Astrocyte (in vitro differentiated cells and primary cell): ENCODE results near the gene SLC39A8. TPM values are rescaled to one million over a fixed set of nuclear protein-coding genes. Genes with fewer than 3 reads are reported as not detected.
"Not testable (repeated sequence)": the region's sequence is repeated elsewhere in the genome, so short reads cannot be mapped to it uniquely, and the experiment has no call there.

Experiments used
- DNase-seq: peaks from one replicate; pipeline ENCODE4 v3.0.0-alpha.2; 2010; ENCODE audit warnings: low read depth
- FAIRE-seq: peaks from 2 replicates; lab custom pipeline; 2011; peaks lifted over from hg19 to GRCh38; lab: Jason Lieb, UNC
- H2AFZ ChIP-seq: 2 replicates; pipeline ENCODE4 v1.6.0; 2012; ENCODE audit warnings: low read depth, low read length, inconsistent platforms
- H3K27ac ChIP-seq: 2 replicates; pipeline ENCODE4 v1.5.1; 2011; ENCODE audit warnings: low read depth, low read length, inconsistent platforms
- H3K27me3 ChIP-seq: 2 replicates; pipeline ENCODE4 v1.6.0; 2011; ENCODE audit warnings: low read length, inconsistent platforms; ENCODE audit not compliant: insufficient read depth
- H3K36me3 ChIP-seq: 2 replicates; pipeline ENCODE4 v1.5.1; 2011; ENCODE audit warnings: low read length, inconsistent platforms; ENCODE audit not compliant: insufficient read depth
- H3K4me1 ChIP-seq: 2 replicates; pipeline ENCODE4 v1.5.1; 2011; ENCODE audit warnings: low read length, inconsistent platforms; ENCODE audit not compliant: insufficient read depth
- H3K4me2 ChIP-seq: 2 replicates; pipeline ENCODE4 v1.6.0; 2012; ENCODE audit warnings: low read length, inconsistent platforms
- H3K4me3 ChIP-seq: 2 replicates; pipeline ENCODE4 v1.5.1; 2011; ENCODE audit warnings: low read depth, mild to moderate bottlenecking, low read length, inconsistent platforms; ENCODE audit not compliant: insufficient read depth
- H3K79me2 ChIP-seq: 2 replicates; pipeline ENCODE4 v1.6.0; 2012; ENCODE audit warnings: mild to moderate bottlenecking, low read length, inconsistent platforms; ENCODE audit not compliant: insufficient read depth
- H3K9ac ChIP-seq: 2 replicates; pipeline ENCODE4 v1.6.0; 2012; ENCODE audit warnings: mild to moderate bottlenecking, low read length, inconsistent platforms
- H3K9me3 ChIP-seq: 2 replicates; pipeline ENCODE4 v1.5.1; 2012; ENCODE audit warnings: low read depth, mild to moderate bottlenecking, low read length, inconsistent platforms; ENCODE audit not compliant: insufficient read depth
- H4K20me1 ChIP-seq: 2 replicates; pipeline ENCODE4 v1.6.0; 2012; ENCODE audit warnings: low read length, inconsistent platforms; ENCODE audit not compliant: insufficient read depth
- H3K27ac Mint-ChIP-seq: one replicate; pipeline ENCODE4 v1.8.0; 2021; ENCODE audit warnings: mild to moderate bottlenecking, mixed read lengths; ENCODE audit not compliant: unreplicated experiment
- H3K27me3 Mint-ChIP-seq: one replicate; pipeline ENCODE4 v1.8.0; 2021; ENCODE audit warnings: low read depth, mixed read lengths; ENCODE audit not compliant: unreplicated experiment
- H3K36me3 Mint-ChIP-seq: one replicate; pipeline ENCODE4 v1.8.0; 2021; ENCODE audit warnings: low read depth, mixed read lengths; ENCODE audit not compliant: unreplicated experiment
- H3K4me1 Mint-ChIP-seq: one replicate; pipeline ENCODE4 v1.8.0; 2021; ENCODE audit warnings: low read depth, mixed read lengths; ENCODE audit not compliant: unreplicated experiment
- H3K4me3 Mint-ChIP-seq: one replicate; pipeline ENCODE4 v1.8.0; 2021; ENCODE audit warnings: mild to moderate bottlenecking, moderate library complexity, mixed read lengths; ENCODE audit not compliant: unreplicated experiment
- H3K9me3 Mint-ChIP-seq: one replicate; pipeline ENCODE4 v1.8.0; 2021; ENCODE audit warnings: mild to moderate bottlenecking, mixed read lengths; ENCODE audit not compliant: unreplicated experiment
- CTCF ChIP-seq: IDR thresholded peaks from 2 replicates; pipeline ENCODE4 v1.5.1; 2011; ENCODE audit warnings: low read depth, mild to moderate bottlenecking, inconsistent platforms, low read length, moderate library complexity; ENCODE audit not compliant: insufficient read depth
- EZH2 ChIP-seq: IDR thresholded peaks from 2 replicates; pipeline ENCODE4 v1.6.1; 2012; ENCODE audit warnings: mild to moderate bottlenecking, low read length, inconsistent platforms; ENCODE audit not compliant: insufficient read depth
- total RNA-seq: library from RNA; stranded (reverse); gene quantifications from 2 replicates; pipeline ENCODE4 v1.2.1, GENCODE V29; 2021

SLC39A8 gene
- total RNA-seq, 1 donor from 2014 or later = 5.6 TPM

- Mint-ChIP-seq H3K9me3 (no peaks in the 10 kb centered on the region), H3K4me3 (no peak overlapping the region), H3K36me3 (no peaks in the 10 kb centered on the region), H3K27ac (no peak overlapping the region), H3K4me1 (no peaks in the 10 kb centered on the region), H3K27me3 (no peaks in the 10 kb centered on the region)
- Histone ChIP-seq H3K4me1 (no peaks in the 10 kb centered on the region), H4K20me1 (no peaks in the 10 kb centered on the region), H3K36me3 (no peaks in the 10 kb centered on the region), H3K27me3 (no peaks in the 10 kb centered on the region), H3K9ac (no peak overlapping the region), H3K4me3 (no peak overlapping the region), H3K9me3 (no peaks in the 10 kb centered on the region), H3K79me2 (no peaks in the 10 kb centered on the region), H3K4me2 (no peak overlapping the region), H2AFZ (no peak overlapping the region), H3K27ac (no peak overlapping the region)
- FAIRE-seq = no peak
- no peak for TF ChIP-seq CTCF
- no peak for TF ChIP-seq EZH2
- no peak for DNase-seq
Observed at GRCh38 chr4:102358128-102358527, 12.8 kb upstream of the SLC39A8 start.

- not testable (repeated sequence) for H3K9me3 ChIP-seq, H3K27ac ChIP-seq, H3K4me3 Mint-ChIP-seq, H3K79me2 ChIP-seq, FAIRE-seq, H3K4me2 ChIP-seq, H2AFZ ChIP-seq, H3K27ac Mint-ChIP-seq, H3K4me1 ChIP-seq, H3K36me3 Mint-ChIP-seq, H3K27me3 Mint-ChIP-seq, H3K4me1 Mint-ChIP-seq, H4K20me1 ChIP-seq, H3K36me3 ChIP-seq, H3K9ac ChIP-seq, H3K4me3 ChIP-seq, DNase-seq, H3K27me3 ChIP-seq, H3K9me3 Mint-ChIP-seq
Observed at GRCh38 chr4:102357637-102358036, 12.4 kb upstream of the SLC39A8 start.

GRCh38 chr4:102356562-102357202, 11.4 kb upstream of the SLC39A8 start:
- Mint-ChIP-seq H3K9me3 (no peaks in the 10 kb centered on the region), H3K27me3 (no peaks in the 10 kb centered on the region), H3K4me3 (no peak overlapping the region), H3K27ac (no peak overlapping the region), H3K4me1 (no peaks in the 10 kb centered on the region), H3K36me3 (no peaks in the 10 kb centered on the region)
- no peaks in the 10 kb centered on the region for H3K9me3 ChIP-seq
- H3K4me2 ChIP-seq = no peak overlapping the region
- no peaks in the 10 kb centered on the region for H3K27me3 ChIP-seq
- H2AFZ ChIP-seq = no peak overlapping the region
- no peaks in the 10 kb centered on the region for H3K36me3 ChIP-seq
- H3K4me1 ChIP-seq = no peaks in the 10 kb centered on the region
- TF ChIP-seq CTCF (no peak), EZH2 (no peak)
- H3K4me3 ChIP-seq = no peak overlapping the region
- no peaks in the 10 kb centered on the region for H3K79me2 ChIP-seq
- H3K9ac ChIP-seq = no peak overlapping the region
- no peaks in the 10 kb centered on the region for H4K20me1 ChIP-seq
- FAIRE-seq (no peak), DNase-seq (no peak)
- H3K27ac ChIP-seq = no peak overlapping the region
